ENCODE results near the gene MAD2L1BP. TPM values are rescaled to one million over a fixed set of nuclear protein-coding genes. Genes with fewer than 3 reads are reported as not detected.
A peak's percentile ranks its signal among the peaks of the same experiment; 100 is the strongest.
"Not testable (repeated sequence)": the region's sequence is repeated elsewhere in the genome, so short reads cannot be mapped to it uniquely, and the experiment has no call there.

Gene MAD2L1BP
- total RNA-seq, 4 donors from 2014 or later, result 20.8 to 31.1 (median 27.7) TPM

DNA sequence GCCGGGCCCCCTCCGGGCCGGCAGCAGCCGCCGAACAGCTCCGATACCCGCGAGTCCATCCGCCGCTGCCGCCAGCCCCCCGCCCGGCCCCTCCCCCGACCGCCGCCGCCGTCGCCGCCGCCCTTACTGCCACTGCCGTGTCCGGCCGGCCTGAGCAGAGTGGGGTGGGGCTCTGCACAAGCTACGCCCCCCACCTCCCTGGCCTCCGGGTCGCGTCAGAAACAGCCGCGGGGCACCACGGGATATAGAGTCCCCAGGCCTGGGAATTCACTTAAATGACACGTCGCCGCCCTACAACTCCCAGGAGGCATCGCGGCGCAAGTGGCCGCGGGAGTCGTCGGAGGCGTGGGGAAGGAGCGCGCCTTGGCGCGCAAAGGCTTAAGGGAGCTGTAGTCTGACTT is 6.5 kb upstream of the MAD2L1BP start, which contains the start of gene GTPBP2:
Gene GTPBP2 (minus strand): TSS at position 161 of the 401 bp plus-strand sequence. CDS start 102 bp downstream, at position 59.
- intact Hi-C loops (cut with DNase I; ENCODE audit: low total_unique reads), result no loop called here
- peak within 1 kb of the TSS; percentile 73 for H3K4me3 ChIP-seq (ENCODE audit: low read depth, poor library complexity, severe bottlenecking)
- TF ChIP-seq, protein P1, sequence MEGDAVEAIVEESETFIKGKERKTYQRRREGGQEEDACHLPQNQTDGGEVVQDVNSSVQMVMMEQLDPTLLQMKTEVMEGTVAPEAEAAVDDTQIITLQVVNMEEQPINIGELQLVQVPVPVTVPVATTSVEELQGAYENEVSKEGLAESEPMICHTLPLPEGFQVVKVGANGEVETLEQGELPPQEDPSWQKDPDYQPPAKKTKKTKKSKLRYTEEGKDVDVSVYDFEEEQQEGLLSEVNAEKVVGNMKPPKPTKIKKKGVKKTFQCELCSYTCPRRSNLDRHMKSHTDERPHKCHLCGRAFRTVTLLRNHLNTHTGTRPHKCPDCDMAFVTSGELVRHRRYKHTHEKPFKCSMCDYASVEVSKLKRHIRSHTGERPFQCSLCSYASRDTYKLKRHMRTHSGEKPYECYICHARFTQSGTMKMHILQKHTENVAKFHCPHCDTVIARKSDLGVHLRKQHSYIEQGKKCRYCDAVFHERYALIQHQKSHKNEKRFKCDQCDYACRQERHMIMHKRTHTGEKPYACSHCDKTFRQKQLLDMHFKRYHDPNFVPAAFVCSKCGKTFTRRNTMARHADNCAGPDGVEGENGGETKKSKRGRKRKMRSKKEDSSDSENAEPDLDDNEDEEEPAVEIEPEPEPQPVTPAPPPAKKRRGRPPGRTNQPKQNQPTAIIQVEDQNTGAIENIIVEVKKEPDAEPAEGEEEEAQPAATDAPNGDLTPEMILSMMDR (IDR thresholded peaks at IDR 0.05), result no peak
- TF ChIP-seq POLR2A (IDR thresholded peaks at IDR 0.05), result no peak
- 0 to 2% methylated on average over 11 to 35 of the region's 46 CpGs for WGBS, 2 donors
- peak; percentile 99 to 100 for DNase-seq (ENCODE audit: low spot score in 2 of 2)

DNA sequence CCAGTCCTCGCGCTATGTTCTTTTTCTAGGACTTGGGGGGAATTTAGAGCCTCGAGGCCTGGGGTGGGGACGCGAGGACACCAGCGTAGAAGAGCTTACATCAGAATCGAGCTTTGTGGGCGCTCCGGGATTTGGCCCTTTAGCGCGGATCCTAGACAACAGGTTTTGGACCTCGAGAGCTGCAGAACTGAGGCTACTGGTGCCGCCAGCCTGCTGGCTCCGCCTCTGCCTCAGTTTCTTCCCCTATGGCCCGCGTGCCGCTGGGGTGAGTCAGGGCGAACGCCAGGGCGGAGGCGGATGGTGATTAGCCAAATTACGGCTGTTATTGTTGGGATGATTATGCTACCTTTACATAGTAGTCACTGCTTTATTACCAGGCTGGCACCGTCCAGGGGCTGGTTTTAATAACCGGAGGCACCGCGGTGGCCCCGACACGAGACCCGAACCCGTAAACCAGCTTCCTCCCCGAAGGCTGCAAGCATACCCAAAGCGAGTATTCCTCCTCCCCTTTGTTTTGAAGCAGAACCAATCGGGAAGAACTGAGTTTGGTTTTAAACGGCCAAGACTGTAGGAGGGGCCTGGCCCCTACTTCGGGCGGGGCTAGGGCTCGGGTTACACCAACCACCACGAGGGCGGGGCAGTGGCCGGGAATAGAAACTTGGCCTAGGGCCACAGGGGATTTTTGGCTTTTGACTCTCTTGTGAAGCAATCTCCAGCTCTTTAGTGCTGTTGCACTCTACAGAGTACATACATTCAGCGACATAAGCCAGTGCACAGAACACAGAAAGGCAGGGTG is 5.9 kb upstream of the MAD2L1BP start:
- intact Hi-C loops (cut with DNase I; ENCODE audit: low total_unique reads), result no loop called here
- DNase-seq (ENCODE audit: low spot score in 2 of 2), result peak; percentile 98 to 99
- 0% methylated on average over 35 to 39 of the region's 41 CpGs for WGBS, 2 donors
- TF ChIP-seq POLR2A (IDR thresholded peaks at IDR 0.05), result no peak
- TF ChIP-seq, protein P1 (IDR thresholded peaks at IDR 0.05), result no peak
- peak overlapping the region; percentile 40 for H3K4me3 ChIP-seq (ENCODE audit: low read depth, poor library complexity, severe bottlenecking)

DNA sequence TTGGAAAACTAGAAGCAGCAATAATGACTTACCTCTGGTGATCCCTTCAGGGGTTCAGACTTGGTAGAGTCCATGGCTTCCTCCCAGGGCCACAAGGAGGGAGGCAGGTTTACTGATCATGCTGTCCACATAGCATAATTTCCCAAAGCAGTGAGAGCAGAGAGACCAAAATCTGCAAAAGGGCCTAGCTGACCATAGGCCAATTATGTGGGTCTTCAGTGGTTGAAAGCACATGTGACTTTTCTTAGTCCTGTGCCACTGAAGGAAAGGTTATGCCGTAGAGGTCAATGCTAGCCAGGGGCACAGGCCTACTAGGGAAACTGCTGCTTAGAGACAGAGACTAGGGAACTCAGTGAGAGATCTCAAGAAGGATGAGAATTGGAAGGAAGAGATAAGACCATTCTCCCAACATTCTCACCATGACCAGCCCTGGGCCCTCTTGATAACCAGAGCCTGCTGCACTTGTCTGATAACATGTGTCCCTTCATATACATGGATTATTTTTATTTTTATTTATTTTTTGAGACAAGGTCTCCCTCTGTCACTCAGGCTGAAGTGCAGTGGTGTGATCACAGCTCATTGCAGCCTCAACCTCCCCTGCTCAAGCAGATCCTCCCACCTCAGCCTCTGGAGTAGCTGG is 4.5 kb upstream of the MAD2L1BP start:
- H3K4me3 ChIP-seq (ENCODE audit: low read depth, poor library complexity, severe bottlenecking), result no peak overlapping the region
- no peak for DNase-seq (ENCODE audit: low spot score in 2 of 2)
- TF ChIP-seq POLR2A (IDR thresholded peaks at IDR 0.05), result no peak
- TF ChIP-seq, protein P1 (IDR thresholded peaks at IDR 0.05), result no peak
- 87 to 96% methylated on average over 1 of the region's 1 CpG for WGBS, 2 donors
- intact Hi-C loops (cut with DNase I; ENCODE audit: low total_unique reads), result no loop called here

DNA sequence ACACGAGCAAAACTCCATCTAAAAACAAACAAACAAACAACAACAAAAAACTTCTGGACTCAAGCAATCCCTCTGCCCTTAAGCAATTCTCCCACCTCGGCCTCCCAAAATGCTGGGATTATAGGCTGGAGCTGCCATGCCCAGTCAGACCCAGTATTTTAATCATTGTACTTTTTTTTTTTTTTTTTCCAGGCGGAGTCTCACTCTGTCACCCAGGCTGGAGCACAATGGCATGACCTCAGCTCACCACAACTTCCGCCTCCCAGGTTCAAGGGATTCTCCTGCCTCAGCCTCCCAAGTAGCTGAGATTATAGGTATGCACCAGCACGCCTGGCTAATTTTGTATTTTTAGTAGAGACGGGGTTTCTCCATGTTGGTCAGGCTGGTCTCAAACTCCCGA is 2.6 kb upstream of the MAD2L1BP start:
- WGBS, 2 donors, result 89 to 90% methylated on average over 7 of the region's 7 CpGs
- intact Hi-C loops (cut with DNase I; ENCODE audit: low total_unique reads); DNase-seq (ENCODE audit: low spot score in 2 of 2); H3K4me3 ChIP-seq (ENCODE audit: low read depth, poor library complexity, severe bottlenecking): not testable (repeated sequence)

DNA sequence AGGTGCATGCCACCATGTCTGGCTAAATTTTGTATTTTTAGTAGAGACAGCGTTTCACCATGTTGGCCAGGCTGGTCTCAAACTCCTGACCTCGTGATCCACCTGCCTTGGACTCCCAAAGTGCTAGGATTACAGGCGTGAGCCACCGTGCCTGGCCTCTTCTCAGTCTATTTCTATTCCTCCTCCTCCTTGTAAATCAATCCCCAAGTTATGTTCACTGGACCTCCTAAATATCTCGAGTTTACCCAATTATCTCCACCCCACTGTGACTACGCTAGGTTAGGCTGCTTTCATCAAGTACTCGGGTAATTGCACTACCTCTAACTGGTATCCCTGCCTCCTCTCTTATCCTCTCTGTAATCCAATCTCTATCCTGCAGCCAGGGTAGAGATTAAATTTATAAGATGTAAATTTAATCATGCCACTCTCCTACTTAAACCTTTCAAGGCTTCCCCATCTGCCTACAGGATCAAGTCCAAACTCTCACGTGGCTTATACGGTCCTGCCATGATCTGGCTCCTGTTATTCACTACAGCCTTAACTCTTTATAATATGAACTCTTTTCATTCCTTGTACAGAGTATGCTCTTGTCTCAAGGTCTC is 837 bp upstream of the MAD2L1BP start:
- no peak for DNase-seq (ENCODE audit: low spot score in 2 of 2)
- intact Hi-C loops (cut with DNase I; ENCODE audit: low total_unique reads), result no loop called here
- WGBS, 2 donors, result 71 to 76% methylated on average over 9 of the region's 9 CpGs
- TF ChIP-seq, protein P1 (IDR thresholded peaks at IDR 0.05), result no peak
- no peak for TF ChIP-seq POLR2A (IDR thresholded peaks at IDR 0.05)
- H3K4me3 ChIP-seq (ENCODE audit: low read depth, poor library complexity, severe bottlenecking), result no peak overlapping the region

DNA sequence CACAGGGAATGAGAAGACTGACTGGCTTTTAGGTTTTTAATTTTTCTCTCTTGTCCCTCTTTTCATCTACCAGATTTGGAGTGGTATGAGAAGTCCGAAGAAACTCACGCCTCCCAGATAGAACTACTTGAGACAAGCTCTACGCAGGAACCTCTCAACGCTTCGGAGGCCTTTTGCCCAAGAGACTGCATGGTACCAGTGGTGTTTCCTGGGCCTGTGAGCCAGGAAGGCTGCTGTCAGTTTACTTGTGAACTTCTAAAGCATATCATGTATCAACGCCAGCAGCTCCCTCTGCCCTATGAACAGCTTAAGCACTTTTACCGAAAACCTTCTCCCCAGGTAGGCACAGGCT is 644 bp downstream of the MAD2L1BP start:
- WGBS, 2 donors, result 16 to 17% methylated on average over 7 of the region's 7 CpGs
- DNase-seq (ENCODE audit: low spot score in 2 of 2), result no peak
- no peak for TF ChIP-seq POLR2A (IDR thresholded peaks at IDR 0.05)
- TF ChIP-seq, protein P1 (IDR thresholded peaks at IDR 0.05), result no peak
- peak overlapping the region; percentile 56 for H3K4me3 ChIP-seq (ENCODE audit: low read depth, poor library complexity, severe bottlenecking)
- intact Hi-C loops (cut with DNase I; ENCODE audit: low total_unique reads), result no loop called here
